RPMI7951 (cell line): ENCODE results near the gene ZMYND10. TPM values are rescaled to one million over a fixed set of nuclear protein-coding genes. Genes with fewer than 3 reads are reported as not detected.

ENCODE experiments used
- DNase-seq: peaks from one replicate; pipeline ENCODE4 v3.0.0-alpha.2; 2012; ENCODE audit warnings: low read depth
- total RNA-seq: library from RNA; depleted of rRNA; stranded (reverse); fragments of >200 nt; shearing (Covaris generic); gene quantifications from 2 replicates; pipeline ENCODE4 v1.2.3, GENCODE V29; 2014; rRNA removed

Gene ZMYND10
- 2.9 and 5.2 TPM in 2 replicates for total RNA-seq

DNA sequence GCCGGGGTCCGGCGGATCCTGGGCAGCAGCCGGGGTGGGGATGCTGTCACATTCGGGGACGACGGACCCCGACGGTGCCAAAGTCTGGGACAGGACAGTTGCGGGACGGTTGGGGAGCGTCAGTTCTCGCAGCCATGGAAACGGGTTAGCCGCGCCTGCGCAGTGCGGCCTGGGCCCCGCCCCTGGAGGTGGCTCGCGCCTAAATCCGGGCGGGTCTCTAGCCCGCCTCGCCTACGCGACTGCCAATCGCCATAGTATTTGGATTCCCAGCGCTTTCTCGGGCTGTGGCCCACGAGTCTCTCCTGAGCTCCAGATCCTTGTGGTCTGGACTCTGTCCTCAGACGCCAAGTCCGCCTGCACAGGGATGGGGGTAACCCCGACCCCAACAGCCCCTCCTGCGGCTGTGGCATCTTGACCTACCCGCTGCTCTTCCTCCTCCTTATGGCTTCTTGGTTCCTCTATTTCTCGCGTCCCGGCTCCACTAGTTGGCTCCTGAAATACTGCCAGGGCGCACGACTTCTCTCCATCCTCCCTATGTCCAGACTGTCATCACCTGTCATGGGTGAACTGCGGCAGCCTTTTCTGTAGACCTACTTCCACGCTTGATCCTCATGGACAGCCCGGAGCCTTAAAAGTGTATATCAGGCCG is at the start of gene ZMYND10:
ZMYND10 (minus strand) TSS at position 147 of the 649 bp plus-strand sequence. CDS start 153 bp downstream, outside the sequence.
- DNase-seq = peak; percentile 69

GRCh38 chr3:50393061-50393460 is 47.5 kb upstream of the ZMYND10 start:
- no peak for DNase-seq

- no peak for DNase-seq
Observed at GRCh38 chr3:50392101-50392715, 46.7 kb upstream of the ZMYND10 start.

GRCh38 chr3:50390508-50391224 is 45.1 kb upstream of the ZMYND10 start:
- peak; percentile 16 for DNase-seq

DNA sequence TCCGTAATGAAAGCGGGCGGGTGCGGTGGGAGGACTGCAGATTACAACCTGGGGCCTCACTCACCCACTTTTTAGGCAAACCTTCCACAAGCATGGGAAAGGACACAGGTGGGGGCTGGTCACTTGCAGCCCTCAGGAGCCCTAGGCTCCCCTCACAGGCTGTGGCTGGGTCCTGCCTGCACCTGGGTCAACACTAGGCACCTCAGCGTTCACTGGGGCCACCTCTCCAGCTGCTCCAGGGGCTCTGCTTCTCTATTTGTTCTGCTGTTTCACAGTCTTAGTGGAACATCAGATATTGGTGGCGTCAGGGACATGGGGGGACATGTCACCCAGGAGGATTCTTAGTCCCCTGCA is 43.9 kb upstream of the ZMYND10 start:
- DNase-seq = no peak

DNA sequence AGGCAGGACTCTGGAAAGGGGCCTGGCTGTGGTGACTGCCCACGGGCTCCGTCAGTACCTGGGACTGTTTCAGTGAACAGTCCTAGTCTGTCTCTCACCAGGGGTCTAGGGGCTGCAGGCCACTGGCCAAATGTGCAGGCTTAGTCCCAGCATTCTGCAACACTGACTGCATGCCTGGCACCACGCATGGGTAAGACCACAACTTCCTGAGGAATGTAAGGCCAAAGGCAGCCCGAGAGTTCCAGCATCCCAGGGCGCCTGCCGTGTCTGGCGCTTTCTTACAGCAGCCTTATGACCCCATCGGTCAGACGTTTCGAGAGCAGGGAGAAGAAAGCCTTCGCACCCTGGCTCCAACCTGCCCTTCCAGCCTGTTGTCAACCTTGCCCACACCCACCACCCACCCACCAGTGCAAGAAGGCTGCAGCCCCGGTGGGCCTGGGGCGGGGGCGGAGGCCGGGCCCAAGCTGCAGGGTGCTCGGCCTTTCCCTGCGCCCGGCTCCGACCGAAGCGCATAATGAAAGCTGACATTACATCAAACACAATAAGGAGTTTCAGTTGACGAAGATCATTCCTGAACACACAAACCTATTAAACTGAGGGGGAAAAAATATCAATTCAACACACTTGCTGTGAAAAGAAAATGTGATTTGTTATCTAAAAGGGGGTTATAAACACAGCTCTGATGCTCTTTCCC is 43.3 kb upstream of the ZMYND10 start:
- DNase-seq = no peak

DNA sequence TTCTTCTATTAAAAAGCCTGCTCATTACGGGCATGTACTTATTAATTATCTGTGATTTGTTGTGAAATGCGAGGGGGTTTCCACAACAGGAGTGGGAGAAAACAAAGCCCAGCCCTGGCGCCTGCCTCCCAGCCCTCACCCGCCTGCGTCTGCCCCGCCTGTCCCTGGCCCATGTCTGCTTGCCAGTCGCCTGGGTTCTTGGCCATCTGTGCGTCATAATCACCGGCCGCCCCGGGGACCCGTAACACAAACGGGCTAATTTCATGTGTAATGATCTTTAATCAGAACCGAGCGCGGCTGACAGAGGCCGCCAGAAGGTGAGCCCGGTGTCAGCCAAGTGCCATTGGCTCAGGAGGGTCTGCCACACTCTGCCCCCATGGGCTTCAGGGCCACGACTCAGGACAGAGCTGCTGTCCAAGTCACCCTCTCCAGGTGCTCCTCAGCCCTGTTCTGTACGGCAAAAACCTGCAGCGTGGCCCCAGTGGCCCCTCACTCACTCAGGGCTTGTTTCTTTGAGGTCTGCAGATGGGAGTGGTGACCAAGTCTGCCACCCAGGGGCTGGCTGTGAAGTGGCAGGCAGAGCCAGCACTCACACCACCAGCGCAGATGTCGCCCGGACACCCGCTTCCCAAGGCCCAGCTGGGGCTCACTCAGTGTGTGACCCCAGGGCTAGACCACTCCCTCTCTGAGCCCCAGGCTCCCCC is 42.6 kb upstream of the ZMYND10 start:
- no peak for DNase-seq

DNA sequence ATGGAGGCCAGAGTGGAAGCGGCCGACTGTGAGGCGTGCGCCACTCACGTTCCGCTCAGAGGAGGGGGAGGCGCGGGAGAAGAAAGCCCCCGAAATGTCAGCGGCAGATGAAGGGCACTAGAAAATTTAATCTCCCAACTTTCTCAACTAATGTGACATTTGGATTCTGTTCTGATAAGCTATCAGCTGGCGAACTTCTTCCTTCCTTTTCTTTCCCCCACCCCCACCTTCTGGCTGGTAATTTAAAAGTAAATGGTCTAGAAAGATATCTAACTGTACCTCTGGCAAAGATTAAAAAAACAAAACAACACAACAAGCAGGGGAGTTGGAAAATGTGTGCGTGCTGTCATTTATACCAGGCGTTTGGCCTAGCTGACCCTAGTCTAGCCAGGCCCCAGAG is 40.2 kb upstream of the ZMYND10 start:
- DNase-seq = no peak

DNA sequence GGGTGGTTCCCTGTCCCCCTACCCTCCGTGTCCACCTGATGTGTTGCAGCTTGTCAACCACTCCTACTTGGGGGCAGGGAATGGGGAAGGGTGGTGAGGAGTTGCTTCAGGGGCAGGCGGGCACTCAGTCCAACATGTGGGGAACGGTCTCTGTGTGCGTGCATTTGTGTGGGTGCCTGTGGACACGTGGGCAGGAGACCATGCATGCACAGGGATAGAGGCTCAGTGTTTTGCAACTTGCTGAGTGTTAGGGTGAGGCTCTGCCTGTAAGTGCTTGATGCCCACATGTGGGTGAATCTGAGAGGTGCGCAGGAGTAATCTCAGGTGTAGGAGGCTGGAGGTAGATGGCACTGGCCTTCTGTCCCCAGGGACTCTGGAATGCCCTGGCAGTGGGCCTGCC is 38.2 kb upstream of the ZMYND10 start:
- no peak for DNase-seq

- DNase-seq = no peak
Observed at GRCh38 chr3:50382722-50383121, 37.2 kb upstream of the ZMYND10 start.

DNA sequence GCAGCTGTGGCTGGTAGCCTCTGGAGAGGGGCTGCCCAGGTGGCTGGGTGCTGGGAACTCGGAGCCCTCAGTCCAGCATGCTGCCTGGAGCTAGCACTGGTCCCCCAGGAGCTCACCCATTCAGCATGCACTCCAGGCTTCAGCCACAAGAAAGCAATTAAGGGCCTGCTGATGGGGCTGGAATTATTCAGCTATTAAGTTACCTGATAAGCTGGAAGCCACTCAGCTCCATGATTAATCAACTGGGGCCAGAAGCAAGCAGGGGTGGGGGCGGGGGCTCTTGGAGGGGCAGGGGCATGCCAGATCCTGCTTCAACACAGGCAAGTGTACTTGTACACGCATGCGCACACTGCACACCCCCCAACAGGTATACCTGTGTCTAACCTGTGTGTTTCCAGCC is 35.9 kb upstream of the ZMYND10 start:
- no peak for DNase-seq

- DNase-seq = no peak
Observed at GRCh38 chr3:50380405-50381085, 35.0 kb upstream of the ZMYND10 start.

DNA sequence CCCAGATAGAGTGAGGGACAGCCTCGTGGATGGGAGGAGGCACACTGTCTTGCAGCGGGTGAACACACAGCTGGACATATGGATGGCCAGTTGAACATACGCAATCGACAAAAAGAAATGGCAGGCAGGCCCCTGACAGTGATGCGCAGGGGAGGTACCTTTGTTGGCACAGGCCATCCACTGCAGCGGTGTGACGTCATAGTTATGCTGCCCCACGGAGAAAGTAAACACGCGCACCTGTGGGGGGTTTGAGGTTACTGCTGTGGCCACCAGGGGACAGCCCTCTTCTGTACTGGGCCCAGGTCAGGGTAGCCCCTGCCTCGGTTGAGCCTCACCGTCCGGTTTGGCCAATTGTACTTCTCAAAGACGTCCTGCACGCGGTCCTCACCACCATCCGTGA is 33.2 kb upstream of the ZMYND10 start:
- no peak for DNase-seq

DNA sequence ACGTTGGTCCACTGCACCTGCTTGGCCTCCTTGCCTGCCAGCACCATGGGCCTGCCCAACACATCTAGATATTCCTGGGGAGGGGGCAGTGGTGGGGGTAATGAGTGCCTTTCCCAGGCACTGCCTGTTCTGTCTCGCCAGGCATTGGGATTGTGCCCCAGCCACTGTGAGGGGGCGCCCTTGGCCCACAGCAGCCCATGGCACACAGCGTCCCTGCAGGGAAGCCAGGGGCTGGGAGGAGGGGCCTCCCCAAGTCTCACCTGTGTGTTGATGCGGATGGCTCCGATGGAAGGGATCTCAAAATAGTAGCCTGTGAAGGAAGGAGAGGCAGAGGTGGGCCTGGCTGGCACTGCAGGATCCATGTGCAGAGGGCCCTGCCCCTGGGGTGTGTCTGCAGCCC is 32.5 kb upstream of the ZMYND10 start:
- no peak for DNase-seq

- DNase-seq = no peak
Observed at GRCh38 chr3:50375258-50375931, 29.9 kb upstream of the ZMYND10 start.

DNA sequence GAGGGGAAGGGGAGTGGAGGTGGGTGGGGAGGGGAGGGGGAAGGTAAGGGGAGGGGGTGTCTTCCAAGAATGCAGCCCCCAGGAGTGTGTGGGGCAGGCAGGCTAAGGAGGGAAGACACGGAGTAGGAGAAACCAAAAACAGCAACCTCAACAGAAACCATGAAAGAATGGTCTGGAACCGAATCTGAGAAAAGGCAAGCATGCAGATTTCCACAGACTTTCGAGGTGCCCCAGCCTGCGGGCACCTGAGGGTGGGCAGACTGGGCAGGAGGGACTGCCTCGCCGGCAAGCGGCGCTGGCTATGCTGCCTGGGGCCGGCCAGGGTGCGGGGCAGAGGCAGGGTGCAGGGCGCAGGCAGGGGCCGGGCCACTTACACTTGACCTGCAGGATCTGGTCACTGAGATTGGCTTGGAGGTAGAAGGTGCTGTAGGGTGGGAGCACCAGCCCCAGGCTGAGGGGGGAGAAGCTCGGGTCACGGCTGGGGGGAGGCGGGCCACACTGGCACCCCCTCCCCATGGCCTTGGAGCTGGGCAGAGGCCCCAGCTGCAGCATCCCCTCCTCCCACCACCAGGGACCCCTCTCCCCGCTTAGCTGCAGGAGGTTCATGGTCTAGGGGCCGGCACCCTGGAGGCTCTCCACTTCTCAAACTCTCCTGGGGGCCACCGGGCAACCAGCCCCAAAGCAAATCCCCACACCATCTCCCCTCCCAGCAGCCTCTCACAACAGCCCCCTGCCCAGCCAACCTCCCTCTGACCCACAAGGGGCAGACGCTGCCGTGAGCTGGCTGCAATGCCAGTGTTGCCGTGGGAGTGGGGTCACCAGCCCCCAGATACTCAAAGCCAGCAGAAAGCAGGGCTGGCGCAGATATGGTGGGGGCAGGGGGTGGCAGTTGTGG is 29.1 kb upstream of the ZMYND10 start:
- no peak for DNase-seq

GRCh38 chr3:50373146-50374051 is 27.9 kb upstream of the ZMYND10 start:
- no peak for DNase-seq

- no peak for DNase-seq
Observed at GRCh38 chr3:50372349-50372748, 26.8 kb upstream of the ZMYND10 start.
